Caco-2 (cell line): ENCODE measurements around the gene LGALS3BP. TPM values are rescaled to one million over a fixed set of nuclear protein-coding genes. Genes with fewer than 3 reads are reported as not detected.

Source experiments
- BruUV-seq: library from RNA; stranded (reverse); fragments of 400-500 nt; replicated peaks from 2 replicates; lab custom pipeline; 2021; lab: Mats Ljungman, UMichigan
- CTCF ChIA-PET: fragments of 300-600 bp; sonication (Branson Sonifier 250); formaldehyde crosslinking; loops from one replicate; lab custom pipeline; 2022; ENCODE audit warnings: antibody characterized with exemption; lab: Charles Lee
- POLR2A ChIA-PET: fragments of 300-600 bp; sonication (Branson Sonifier 250); formaldehyde crosslinking; loops from one replicate; lab custom pipeline; 2022; ENCODE audit warnings: antibody characterized with exemption; lab: Charles Lee
- DNase-seq, 2 experiments: peaks; one replicate each; pipeline versions ENCODE4 v3.0.0 to v3.0.0-alpha.2; 2020 to 2022
- H3K27me3 ChIP-seq: replicated peaks from 2 replicates; pipeline ENCODE4 v1.6.0; 2011; ENCODE audit warnings: low read length; ENCODE audit not compliant: control insufficient read depth, insufficient read depth
- H3K36me3 ChIP-seq: 2 replicates; pipeline ENCODE4 v1.5.1; 2011; ENCODE audit warnings: low read length; ENCODE audit not compliant: control insufficient read depth, insufficient read depth
- H3K4me1 ChIP-seq: fragments of 250-450 bp; sonication (Bioruptor Pico); 2 replicates; pipeline ENCODE4 v1.5.1; 2020; ENCODE audit warnings: mild to moderate bottlenecking
- H3K4me3 ChIP-seq: 2 replicates; pipeline ENCODE4 v1.5.1; 2011; ENCODE audit warnings: low read depth, mild to moderate bottlenecking, control low read depth, low read length
- H3K9me3 ChIP-seq: fragments of 250-450 bp; sonication (Bioruptor Pico); 2 replicates; pipeline ENCODE4 v1.5.1; 2020; ENCODE audit warnings: mild to moderate bottlenecking, moderate library complexity
- H3K27ac Mint-ChIP-seq: one replicate; pipeline ENCODE4 v1.8.0; 2022; ENCODE audit warnings: mixed read lengths; ENCODE audit not compliant: unreplicated experiment
- H3K27me3 Mint-ChIP-seq: one replicate; pipeline ENCODE4 v1.8.0; 2022; ENCODE audit warnings: mixed read lengths; ENCODE audit not compliant: insufficient read depth, unreplicated experiment
- H3K36me3 Mint-ChIP-seq: one replicate; pipeline ENCODE4 v1.8.0; 2022; ENCODE audit warnings: mild to moderate bottlenecking, mixed read lengths; ENCODE audit not compliant: insufficient read depth, unreplicated experiment
- H3K4me1 Mint-ChIP-seq: one replicate; pipeline ENCODE4 v1.8.0; 2022; ENCODE audit warnings: low read depth, mixed read lengths; ENCODE audit not compliant: unreplicated experiment
- H3K4me3 Mint-ChIP-seq: one replicate; pipeline ENCODE4 v1.8.0; 2022; ENCODE audit warnings: mild to moderate bottlenecking, moderate library complexity, mixed read lengths; ENCODE audit not compliant: unreplicated experiment
- H3K9me3 Mint-ChIP-seq: one replicate; pipeline ENCODE4 v1.8.0; 2022; ENCODE audit warnings: mixed read lengths; ENCODE audit not compliant: unreplicated experiment
- intact Hi-C: fragments of 100-400 bp; cut with micrococcal nuclease; formaldehyde crosslinking; loops from one replicate; pipeline ENCODE4 v1.10.0; 2022; ENCODE audit not compliant: unreplicated experiment
- total RNA-seq: library from RNA; stranded (reverse); gene quantifications from 2 replicates; pipeline ENCODE4 v1.2.3, GENCODE V29; 2022
- TF ChIP-seq, protein P1 (sequence below), 2 experiments: fragments of 200-600 bp in 1 of 2; IDR thresholded peaks; 1 replicate in 1 of 2; 2 replicates in 1 of 2; pipeline versions ENCODE4 v1.5.1 to v1.8.0; 2011 to 2022; ENCODE audit warnings: antibody characterized with exemption in 1 of 2, control low read depth in 1 of 2, inconsistent platforms in 1 of 2, low read depth in 1 of 2, low read length in 1 of 2, mild to moderate bottlenecking in 1 of 2, moderate library complexity in 1 of 2; ENCODE audit not compliant: insufficient read depth in 1 of 2, severe bottlenecking in 1 of 2, unreplicated experiment in 1 of 2

The LGALS3BP gene
- total RNA-seq, 1 experiment from 2014 or later, result 65.4 TPM

DNA sequence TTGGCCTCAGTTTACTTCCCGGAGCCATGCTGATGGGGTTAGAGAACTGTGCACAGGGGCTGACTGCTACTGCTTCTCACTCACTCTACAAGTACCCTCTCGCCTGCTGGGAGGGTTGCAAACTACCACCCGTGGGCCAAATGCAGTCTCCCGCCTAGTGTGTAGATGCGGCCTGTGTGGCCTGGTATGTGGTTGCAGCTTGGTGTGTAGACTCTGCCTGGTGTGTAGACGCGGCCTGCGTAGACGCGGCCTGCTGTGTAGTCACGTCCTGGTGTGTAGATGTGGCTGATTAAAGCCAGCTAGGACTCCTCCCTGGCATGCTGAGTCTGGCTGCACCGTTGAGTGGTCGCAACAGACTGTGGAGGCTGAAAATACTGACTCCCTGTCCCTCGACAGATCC lies 22.6 kb upstream of the LGALS3BP start:
- no peaks in the 10 kb centered on the region for H3K27me3 ChIP-seq
- Mint-ChIP-seq H3K36me3 (peaks cover 31% of the 10 kb centered on the region), H3K27ac (no peak overlapping the region), H3K27me3 (no peaks in the 10 kb centered on the region), H3K4me1 (peaks cover 14% of the 10 kb centered on the region), H3K4me3 (no peak overlapping the region), H3K9me3 (no peaks in the 10 kb centered on the region)
- H3K9me3 ChIP-seq, result no peaks in the 10 kb centered on the region
- H3K4me3 ChIP-seq, result no peak overlapping the region
- H3K4me1 ChIP-seq, result peaks cover 4% of the 10 kb centered on the region; the same call in 1 of the 2 replicates
- peak in 1 of 2 experiments; percentile 19 for DNase-seq
- 0 out of 2 replicates have a peak, but pooled peaks cover 3% of the 10 kb centered on the region for H3K36me3 ChIP-seq
- TF ChIP-seq, protein P1, sequence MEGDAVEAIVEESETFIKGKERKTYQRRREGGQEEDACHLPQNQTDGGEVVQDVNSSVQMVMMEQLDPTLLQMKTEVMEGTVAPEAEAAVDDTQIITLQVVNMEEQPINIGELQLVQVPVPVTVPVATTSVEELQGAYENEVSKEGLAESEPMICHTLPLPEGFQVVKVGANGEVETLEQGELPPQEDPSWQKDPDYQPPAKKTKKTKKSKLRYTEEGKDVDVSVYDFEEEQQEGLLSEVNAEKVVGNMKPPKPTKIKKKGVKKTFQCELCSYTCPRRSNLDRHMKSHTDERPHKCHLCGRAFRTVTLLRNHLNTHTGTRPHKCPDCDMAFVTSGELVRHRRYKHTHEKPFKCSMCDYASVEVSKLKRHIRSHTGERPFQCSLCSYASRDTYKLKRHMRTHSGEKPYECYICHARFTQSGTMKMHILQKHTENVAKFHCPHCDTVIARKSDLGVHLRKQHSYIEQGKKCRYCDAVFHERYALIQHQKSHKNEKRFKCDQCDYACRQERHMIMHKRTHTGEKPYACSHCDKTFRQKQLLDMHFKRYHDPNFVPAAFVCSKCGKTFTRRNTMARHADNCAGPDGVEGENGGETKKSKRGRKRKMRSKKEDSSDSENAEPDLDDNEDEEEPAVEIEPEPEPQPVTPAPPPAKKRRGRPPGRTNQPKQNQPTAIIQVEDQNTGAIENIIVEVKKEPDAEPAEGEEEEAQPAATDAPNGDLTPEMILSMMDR (IDR thresholded peaks at IDR 0.05; ENCODE audit: insufficient read depth in 1 of 2, low read depth in 1 of 2, low read length in 1 of 2, severe bottlenecking in 1 of 2, unreplicated experiment in 1 of 2), result no peak
- ChIA-PET CTCF (no interaction called here), POLR2A (no interaction called here)
- intact Hi-C loops, result no loop called here
- no TSS peak for BruUV-seq

DNA sequence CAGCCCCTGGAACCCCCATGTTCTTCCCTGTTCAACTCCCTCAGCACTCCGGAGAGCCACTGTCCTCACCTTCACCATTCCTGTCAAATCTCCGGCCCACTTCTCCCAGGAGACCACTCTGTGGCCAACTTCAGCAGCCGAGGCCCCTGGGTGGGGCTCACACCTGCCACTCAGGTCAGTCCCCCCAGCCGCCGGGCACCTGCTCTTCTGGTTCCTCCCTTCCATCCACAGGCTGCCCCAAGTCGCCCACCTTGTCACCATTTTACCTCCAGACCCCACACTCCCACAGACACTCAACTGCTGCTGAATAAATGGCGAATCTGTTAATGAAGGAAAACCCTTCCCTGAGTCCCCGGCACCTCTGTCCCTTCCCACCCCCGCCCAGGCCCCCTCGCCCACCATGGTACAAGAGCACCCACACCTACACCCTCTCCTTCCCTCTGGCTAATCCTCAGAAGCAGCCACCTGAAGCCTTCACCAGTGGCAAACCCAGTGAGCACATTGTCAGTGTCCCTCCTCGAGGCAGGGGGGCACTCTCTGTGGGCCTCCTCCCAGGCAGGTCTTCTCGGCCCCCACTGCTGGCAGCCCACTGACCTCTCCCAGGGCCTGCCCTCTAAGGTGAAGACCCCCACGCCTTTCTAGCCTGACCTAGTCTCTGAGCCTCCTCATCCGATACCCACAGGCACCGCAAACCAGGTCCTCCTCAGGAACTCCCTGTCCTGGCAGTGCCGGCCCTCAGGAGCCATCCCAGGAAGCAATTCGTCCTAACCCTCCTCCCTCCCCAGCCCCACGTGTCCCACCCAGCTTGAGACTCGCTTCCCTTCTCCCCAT lies 21.7 kb upstream of the LGALS3BP start:
- H3K9me3 Mint-ChIP-seq, result no peaks in the 10 kb centered on the region
- ChIA-PET CTCF (no interaction called here), POLR2A (no interaction called here)
- H3K4me1 ChIP-seq, result peaks cover 4% of the 10 kb centered on the region; the same call in 1 of the 2 replicates
- 0 out of 2 replicates have a peak, but pooled peaks cover 3% of the 10 kb centered on the region for H3K36me3 ChIP-seq
- no peaks in the 10 kb centered on the region for H3K27me3 Mint-ChIP-seq
- H3K4me3 ChIP-seq, result no peak overlapping the region
- H3K4me3 Mint-ChIP-seq, result no peak overlapping the region
- H3K27me3 ChIP-seq, result no peaks in the 10 kb centered on the region
- peak in 1 of 2 experiments; percentile 35 for DNase-seq
- H3K4me1 Mint-ChIP-seq, result peaks cover 6% of the 10 kb centered on the region
- TF ChIP-seq, protein P1 (IDR thresholded peaks at IDR 0.05; ENCODE audit: insufficient read depth in 1 of 2, low read depth in 1 of 2, low read length in 1 of 2, severe bottlenecking in 1 of 2, unreplicated experiment in 1 of 2), result no peak
- intact Hi-C loops, result no loop called here
- H3K27ac Mint-ChIP-seq, result no peak overlapping the region
- no peaks in the 10 kb centered on the region for H3K9me3 ChIP-seq
- no TSS peak for BruUV-seq
- peaks cover 37% of the 10 kb centered on the region for H3K36me3 Mint-ChIP-seq

DNA sequence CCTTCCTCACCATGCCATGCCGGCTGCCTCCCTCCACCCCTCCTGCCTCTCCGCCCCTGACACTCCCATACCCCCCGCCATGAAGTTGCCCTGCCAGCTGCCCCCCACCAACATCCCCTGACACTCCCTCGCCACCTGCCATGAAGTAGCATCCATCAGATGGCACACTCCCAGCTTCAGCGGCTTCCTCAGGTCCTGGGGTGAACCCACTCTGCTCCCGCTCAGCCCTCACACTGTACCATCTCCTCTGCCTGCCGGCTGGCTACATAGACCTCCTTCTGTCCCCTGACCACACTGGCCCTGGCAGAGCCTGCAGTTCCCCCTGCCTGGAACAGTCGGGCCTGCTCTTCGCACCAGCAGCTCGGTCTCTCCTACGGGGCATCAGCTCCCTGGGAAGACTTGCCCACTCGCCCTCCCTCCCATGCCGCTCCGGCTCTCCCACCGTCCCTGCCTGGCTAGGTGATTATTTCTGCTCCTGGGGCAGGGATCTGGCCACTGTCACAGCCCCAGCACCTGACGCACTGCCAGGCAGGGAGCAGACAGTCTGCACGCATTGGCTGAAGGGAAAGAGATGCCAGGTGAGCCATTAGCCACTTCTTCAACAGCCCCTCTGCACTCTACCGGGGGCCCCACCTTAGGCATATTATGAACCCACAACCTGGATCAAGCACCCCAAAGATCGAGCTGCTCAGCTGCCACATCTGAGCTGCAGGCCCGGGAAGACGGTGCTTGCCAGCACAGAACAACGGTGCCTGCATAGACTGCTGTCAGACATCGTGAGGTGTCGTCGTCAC lies 20.9 kb upstream of the LGALS3BP start:
- no peaks in the 10 kb centered on the region for H3K9me3 ChIP-seq
- ChIA-PET POLR2A (no interaction called here), CTCF (no interaction called here)
- no peaks in the 10 kb centered on the region for H3K27me3 ChIP-seq
- Mint-ChIP-seq H3K4me3 (no peak overlapping the region), H3K27me3 (no peaks in the 10 kb centered on the region), H3K9me3 (no peaks in the 10 kb centered on the region), H3K36me3 (peaks cover 43% of the 10 kb centered on the region), H3K4me1 (no peaks in the 10 kb centered on the region), H3K27ac (no peak overlapping the region)
- TF ChIP-seq, protein P1 (IDR thresholded peaks at IDR 0.05; ENCODE audit: insufficient read depth in 1 of 2, low read depth in 1 of 2, low read length in 1 of 2, severe bottlenecking in 1 of 2, unreplicated experiment in 1 of 2), result no peak
- no TSS peak for BruUV-seq
- 0 out of 2 replicates have a peak, but pooled peaks cover 3% of the 10 kb centered on the region for H3K36me3 ChIP-seq
- H3K4me3 ChIP-seq, result no peak overlapping the region
- peak in 1 of 2 experiments; percentile 33 for DNase-seq
- intact Hi-C loops, result no loop called here
- peaks cover 3% of the 10 kb centered on the region; the same call in 1 of the 2 replicates for H3K4me1 ChIP-seq
